K562 (cell line): Measurements from ENCODE around the gene LRRC25. TPM values are rescaled to one million over a fixed set of nuclear protein-coding genes. Genes with fewer than 3 reads are reported as not detected.

ENCODE experiments used
- ATAC-seq: fragments of 200-7000 bp; cut with Tn5 transposase; 3 replicates; pipeline ENCODE4 v1.9.1; 2020; ENCODE audit warnings: moderate library complexity
- BruUV-seq: library from RNA; stranded (reverse); fragments of 400-500 nt; replicated peaks from 2 replicates; lab custom pipeline; 2021; lab: Mats Ljungman, UMichigan
- CTCF ChIA-PET: fragments of 300-600 bp; formaldehyde crosslinking; extraction: SDS; loops from one replicate; lab custom pipeline; 2021; ENCODE audit warnings: low intra/inter-chr PET ratio; lab: Yijun Ruan, JAX
- POLR2A ChIA-PET: fragments of 300-600, 350-650 bp; sonication (Branson Sonifier 250); formaldehyde crosslinking; extraction: SDS; loops from one replicate; lab custom pipeline; 2021; ENCODE audit warnings: antibody characterized with exemption, inconsistent platforms; lab: Yijun Ruan, JAX
- DNase-seq, 4 experiments: peaks; one replicate each; pipeline versions ENCODE4 v3.0.0 to v3.0.0-alpha.2; 2011 to 2018; ENCODE audit warnings: low spot score in 3 of 4, mixed read lengths in 3 of 4; ENCODE audit errors: extremely low read depth in 1 of 4
- FAIRE-seq: peaks from 2 replicates; lab custom pipeline; 2011; peaks lifted over from hg19 to GRCh38; lab: Jason Lieb, UNC
- H2AFZ ChIP-seq: 2 replicates; pipeline ENCODE4 v1.6.0; 2011; ENCODE audit warnings: low read depth, low read length, control low read depth, inconsistent platforms
- H3K27ac ChIP-seq: fragments of 200-600 bp; 3 replicates; pipeline ENCODE4 v1.8.0; 2011; ENCODE audit warnings: low read depth, mild to moderate bottlenecking, control low read depth, inconsistent platforms, low read length, moderate library complexity, mixed read lengths; ENCODE audit errors: extremely low read depth
- H3K27me3 ChIP-seq, 2 experiments: fragments of 300-600 bp in 1 of 2; 2 replicates in 1 of 2; 3 replicates in 1 of 2; pipeline versions ENCODE4 v1.6.0 to v1.8.0; 2011; ENCODE audit warnings: inconsistent platforms in 2 of 2, low read length in 2 of 2, mild to moderate bottlenecking in 1 of 2, mixed read lengths in 1 of 2, moderate library complexity in 1 of 2; ENCODE audit not compliant: control insufficient read depth in 2 of 2, insufficient read depth in 2 of 2
- H3K36me3 ChIP-seq: fragments of 300-600 bp; 3 replicates; pipeline ENCODE4 v1.8.0; 2011; ENCODE audit warnings: mild to moderate bottlenecking, low read length, inconsistent platforms; ENCODE audit not compliant: control insufficient read depth, insufficient read depth
- H3K4me1 ChIP-seq, 2 experiments: fragments of 200-600 bp in 1 of 2; replicated peaks in 1 of 2; 2 replicates in 1 of 2; 3 replicates in 1 of 2; pipeline versions ENCODE4 v1.5.1 to v1.8.0; 2011; ENCODE audit warnings: inconsistent platforms in 2 of 2, low read length in 2 of 2, mild to moderate bottlenecking in 1 of 2, mixed read lengths in 1 of 2, moderate library complexity in 1 of 2; ENCODE audit not compliant: control insufficient read depth in 2 of 2, insufficient read depth in 2 of 2
- H3K4me2 ChIP-seq: 2 replicates; pipeline ENCODE4 v1.6.1; 2011; ENCODE audit warnings: low read length, control low read depth, inconsistent platforms, mixed read lengths; ENCODE audit not compliant: insufficient read depth
- H3K4me3 ChIP-seq: fragments of 200-600 bp; sonication (generic), shearing (Covaris generic); 2 replicates; pipeline ENCODE4 v1.5.1; 2016; ENCODE audit warnings: control low read depth, inconsistent platforms
- H3K79me2 ChIP-seq: fragments of 200-600 bp; 3 replicates; pipeline ENCODE4 v1.8.0; 2011; ENCODE audit warnings: low read length, inconsistent platforms; ENCODE audit not compliant: control insufficient read depth, insufficient read depth
- H3K9ac ChIP-seq, 2 experiments: 2 replicates each; pipeline versions ENCODE4 v1.6.0 to v1.6.1; 2011; ENCODE audit warnings: low read depth in 2 of 2, low read length in 2 of 2, control low read depth in 1 of 2, inconsistent platforms in 1 of 2, mild to moderate bottlenecking in 1 of 2, mixed read lengths in 1 of 2; ENCODE audit not compliant: insufficient read depth in 1 of 2
- H3K9me1 ChIP-seq: one replicate; pipeline ENCODE4 v1.6.0; 2011; ENCODE audit warnings: inconsistent platforms, mild to moderate bottlenecking, low read length, moderate library complexity; ENCODE audit not compliant: control insufficient read depth, insufficient read depth
- H3K9me3 ChIP-seq: replicated peaks from 2 replicates; pipeline ENCODE4 v1.5.1; 2011; ENCODE audit warnings: low read depth, low read length, inconsistent platforms; ENCODE audit not compliant: control insufficient read depth, insufficient read depth
- H4K20me1 ChIP-seq: replicated peaks from 2 replicates; pipeline ENCODE4 v1.6.1; 2011; ENCODE audit warnings: low read length, inconsistent platforms, mixed read lengths; ENCODE audit not compliant: control insufficient read depth, insufficient read depth
- ELF2 ChIP-seq: fragments of 250-450 bp; sonication (Bioruptor Pico); IDR thresholded peaks from 2 replicates; pipeline ENCODE4 v1.5.0; 2021; ENCODE audit warnings: mild to moderate bottlenecking
- KLF13 ChIP-seq: fragments of 450-650 bp; IDR thresholded peaks from 2 replicates; pipeline ENCODE4 v1.6.1; 2016; ENCODE audit warnings: missing genetic modification characterization, low read depth, mild to moderate bottlenecking, missing compliant biosample characterization, moderate library complexity, borderline replicate concordance
- MTA2 ChIP-seq: fragments of 450-650 bp; IDR thresholded peaks from 2 replicates; pipeline ENCODE4 v1.6.1; 2016; ENCODE audit warnings: low read depth
- NRF1 ChIP-seq, 2 experiments: fragments of 450-650 bp; IDR thresholded peaks in 1 of 2; conservative IDR thresholded peaks in 1 of 2; 2 replicates each; pipeline ENCODE4 v1.6.1; 2014; ENCODE audit warnings: mild to moderate bottlenecking in 2 of 2
- POLR3A ChIP-seq: IDR thresholded peaks from 2 replicates; pipeline ENCODE4 v1.6.1; 2011; ENCODE audit warnings: borderline replicate concordance, mild to moderate bottlenecking, moderate library complexity; ENCODE audit not compliant: insufficient read length, insufficient read depth; ENCODE audit errors: extremely low read depth
- XRCC3 ChIP-seq: fragments of 450-650 bp; IDR thresholded peaks from 2 replicates; pipeline ENCODE4 v1.6.1; 2017; ENCODE audit warnings: mild to moderate bottlenecking, moderate library complexity
- XRCC5 ChIP-seq: fragments of 200-400 bp; formaldehyde crosslinking; IDR thresholded peaks from 2 replicates; pipeline ENCODE4 v1.6.1; 2017; ENCODE audit warnings: low read depth, mild to moderate bottlenecking, low read length
- WGBS: fragments of 100-300 bp; shearing (Covaris generic); methylation state at CpG from one replicate; pipeline ENCODE4 v1.1.6; 2016; ENCODE audit warnings: low coverage, mixed read lengths; ENCODE audit not compliant: insufficient coverage; ENCODE audit errors: missing lambda C conversion rate; 5-methylcytosine and 5-hydroxymethylcytosine counted together
- in situ Hi-C: fragments of 300-500 bp; cut with MboI; formaldehyde crosslinking; loops from 4 replicates; pipeline ENCODE4 v1.15.0; 2018; ENCODE audit warnings: inconsistent platforms, mixed read lengths
- intact Hi-C: fragments of 100-400 bp; cut with micrococcal nuclease; formaldehyde crosslinking; loops from 2 replicates; pipeline ENCODE4 v1.14.2; 2022
- polyA plus RNA-seq, 8 experiments: library from polyadenylated mRNA; depleted of rRNA in 4 of 8; stranded (reverse) in 5 of 8; unstranded in 3 of 8; fragments of >200 nt; fragmentation: Nextera tagmentation in 2 of 8; fragmentation: Illumina TruSeq in 1 of 8; extraction: Ambion mirVana in 2 of 8; extraction: Trizol in 1 of 8; gene quantifications; 2 replicates each; pipeline versions ENCODE4 v1.2.1 to v1.2.3, GENCODE V29; 2011 to 2014; ENCODE audit warnings: inconsistent platforms in 1 of 8, missing spikeins in 1 of 8
- total RNA-seq, 7 experiments: library from RNA; depleted of rRNA in 6 of 7; stranded (reverse); fragments of >200 nt in 6 of 7; fragmentation: Illumina TruSeq in 2 of 7; extraction: Trizol in 2 of 7; gene quantifications; 2 replicates each; pipeline versions ENCODE4 v1.2.1 to v1.2.3, GENCODE V29; 2011 to 2021; ENCODE audit warnings: low replicate concordance in 1 of 7

Gene LRRC25
- total and polyA plus RNA-seq, 9 of the 15 experiments (the other 6 are each of a cell fraction or from before 2014, with no cell fraction given) = 0.07 to 0.36 (median 0.10) TPM; not detected in 3

DNA sequence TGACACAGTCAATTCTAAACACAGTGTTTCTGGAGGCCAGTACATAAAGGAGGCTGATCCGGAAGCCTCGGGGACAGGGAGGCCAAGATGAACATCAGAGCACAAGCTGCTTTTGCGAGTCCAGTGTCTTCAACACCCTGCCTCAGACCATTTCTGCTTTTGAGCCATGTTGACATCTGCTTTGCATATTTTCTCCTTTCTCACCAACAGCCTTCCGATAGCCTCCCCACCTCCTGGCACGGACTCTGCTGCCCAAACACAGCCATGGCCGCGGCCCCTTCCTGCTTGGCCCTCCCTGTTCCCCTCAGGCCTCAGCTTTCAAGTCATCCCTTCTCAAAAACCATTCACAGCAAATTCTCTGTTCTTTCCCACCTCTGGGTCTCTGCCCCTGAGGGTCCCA lies 3.6 kb downstream of the LRRC25 start:
- Histone ChIP-seq H3K36me3 (peaks cover 14% of the 10 kb centered on the region; the same call in 2 of the 3 replicates), H3K9ac (peak overlapping the region in 1 of 2 experiments; percentile 39; a peak in 1 of 4 replicates), H3K27me3 (no peaks in the 10 kb centered on the region), H3K4me2 (no peak overlapping the region), H3K9me1 (no peaks in the 10 kb centered on the region), H3K4me1 (peaks cover 12 to 29% of the 10 kb centered on the region in 2 experiments), H3K27ac (no peak overlapping the region), H3K4me3 (no peak overlapping the region), H3K9me3 (no peaks in the 10 kb centered on the region), H3K79me2 (peaks cover 4% of the 10 kb centered on the region), H2AFZ (no peak overlapping the region), H4K20me1 (peaks cover 9% of the 10 kb centered on the region)
- in situ Hi-C loops (no loop called here), intact Hi-C loops (no loop called here)
- WGBS = 82% methylated on average over 7 of the region's 7 CpGs
- BruUV-seq = no TSS peak
- ChIA-PET CTCF (no interaction called here), POLR2A (interaction anchor here (0.6 to 1.5 kb wide), 3 partner anchors 14 to 116 kb away, joined by 3 to 4 read pairs (median 3); no protein-coding TSS in a partner anchor)
- ATAC-seq (no peak), DNase-seq (no peak), FAIRE-seq (no peak)
- TF ChIP-seq KLF13 (tag) (no peak), XRCC5 (no peak), XRCC3 (no peak), MTA2 (no peak), ELF2 (no peak), NRF1 (conservative IDR thresholded peaks at IDR 0.05 in 1 of 2, IDR thresholded peaks at IDR 0.05 in 1 of 2) (no peak), POLR3A (no peak)
